SH-SY5Y (cell line): ENCODE measurements around the gene CCDC148.

Experiments
- GATA2 ChIP-seq: IDR thresholded peaks from 2 replicates; pipeline ENCODE4 v1.6.1; 2011; ENCODE audit warnings: mild to moderate bottlenecking, low read depth, low read length
- GATA3 ChIP-seq: IDR thresholded peaks from 2 replicates; pipeline ENCODE4 v1.6.1; 2011; ENCODE audit warnings: low read depth, mild to moderate bottlenecking, low read length, moderate library complexity

DNA sequence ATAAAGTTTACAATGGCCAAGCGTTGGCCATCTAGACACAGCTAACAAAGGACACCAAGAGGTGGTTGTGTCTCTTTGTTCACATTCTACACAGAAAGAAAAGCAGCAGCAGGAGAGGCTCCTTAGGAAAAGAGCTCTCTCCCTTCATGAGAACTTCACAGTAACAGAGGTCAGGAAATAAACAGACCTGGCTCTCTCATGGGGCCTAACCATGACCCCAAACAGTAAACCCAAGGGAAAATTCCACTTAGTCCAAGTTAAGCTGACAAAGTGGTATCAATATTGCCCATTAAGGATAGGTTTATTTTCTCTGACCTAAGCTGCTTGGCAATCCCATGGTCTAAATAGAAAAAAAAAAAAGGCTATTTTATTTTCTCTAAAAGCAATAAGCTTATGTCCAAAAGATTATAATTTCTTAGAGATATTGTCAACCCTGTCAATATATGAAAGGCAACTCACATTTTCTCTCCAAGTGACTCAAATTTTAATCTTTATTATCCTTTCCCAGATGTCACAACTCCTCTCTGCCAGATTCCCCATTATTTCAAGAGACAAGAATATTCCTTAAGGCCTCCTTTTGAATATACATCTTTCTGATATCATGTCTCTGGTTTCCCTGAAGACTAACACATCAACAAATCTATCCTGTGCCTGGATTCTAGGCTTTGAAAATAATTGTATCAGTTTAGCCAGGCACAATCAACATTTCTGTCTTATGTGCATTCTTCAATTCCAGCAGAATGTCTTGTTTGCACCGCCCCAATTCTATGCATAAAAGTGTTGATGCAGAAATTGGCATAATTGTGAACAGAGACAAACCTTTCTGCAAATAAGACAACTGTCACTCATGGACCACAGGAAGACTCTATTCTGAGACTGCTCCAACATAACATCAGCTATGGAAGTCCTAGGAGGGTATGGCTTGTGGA, 263.8 kb downstream of the CCDC148 start:
- no peak for TF ChIP-seq GATA3
- no peak for TF ChIP-seq GATA2
